Uterus (tissue), 2 donors: ENCODE results near the gene GSTT2.
"Not testable (repeated sequence)": the region's sequence is repeated elsewhere in the genome, so short reads cannot be mapped to it uniquely, and the experiment has no call there.

ENCODE experiments used
- POLR2A ChIP-seq, 2 donors: fragments of 450-650 bp; IDR thresholded peaks; one replicate each; pipeline ENCODE4 v1.6.1; 2016; ENCODE audit warnings: antibody characterized with exemption in 2 of 2, mild to moderate bottlenecking in 1 of 2, moderate library complexity in 1 of 2
- TF ChIP-seq, protein P1 (sequence below), 4 experiments: fragments of 200-600 bp in 2 of 4; fragments of 450-650 bp in 2 of 4; sonication (generic) in 2 of 4; IDR thresholded peaks; one replicate each; pipeline ENCODE4 v1.5.1; 2016 to 2019; ENCODE audit warnings: antibody characterized with exemption in 4 of 4, mild to moderate bottlenecking in 2 of 4, moderate library complexity in 1 of 4

DNA sequence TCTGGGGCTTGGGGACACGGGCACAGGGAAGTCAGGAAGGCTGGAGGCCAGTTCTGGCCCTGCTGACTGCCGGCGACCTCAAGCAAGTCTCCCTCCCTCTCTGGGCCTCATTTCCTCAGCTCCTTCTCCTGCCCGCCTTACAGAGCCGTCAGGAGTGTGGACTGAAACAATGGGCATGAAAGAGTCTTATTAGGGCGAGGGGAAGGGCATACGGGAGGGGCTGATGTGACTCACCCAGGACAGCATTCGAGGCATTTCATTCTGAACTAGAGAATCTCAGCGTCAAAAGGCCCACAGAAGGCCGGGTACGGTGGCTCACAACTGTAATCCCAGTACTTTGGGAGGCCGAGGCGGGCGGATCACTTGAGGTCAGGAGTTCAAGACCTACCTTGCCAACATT is 39.8 kb upstream of the GSTT2 start:
- TF ChIP-seq, protein P1, sequence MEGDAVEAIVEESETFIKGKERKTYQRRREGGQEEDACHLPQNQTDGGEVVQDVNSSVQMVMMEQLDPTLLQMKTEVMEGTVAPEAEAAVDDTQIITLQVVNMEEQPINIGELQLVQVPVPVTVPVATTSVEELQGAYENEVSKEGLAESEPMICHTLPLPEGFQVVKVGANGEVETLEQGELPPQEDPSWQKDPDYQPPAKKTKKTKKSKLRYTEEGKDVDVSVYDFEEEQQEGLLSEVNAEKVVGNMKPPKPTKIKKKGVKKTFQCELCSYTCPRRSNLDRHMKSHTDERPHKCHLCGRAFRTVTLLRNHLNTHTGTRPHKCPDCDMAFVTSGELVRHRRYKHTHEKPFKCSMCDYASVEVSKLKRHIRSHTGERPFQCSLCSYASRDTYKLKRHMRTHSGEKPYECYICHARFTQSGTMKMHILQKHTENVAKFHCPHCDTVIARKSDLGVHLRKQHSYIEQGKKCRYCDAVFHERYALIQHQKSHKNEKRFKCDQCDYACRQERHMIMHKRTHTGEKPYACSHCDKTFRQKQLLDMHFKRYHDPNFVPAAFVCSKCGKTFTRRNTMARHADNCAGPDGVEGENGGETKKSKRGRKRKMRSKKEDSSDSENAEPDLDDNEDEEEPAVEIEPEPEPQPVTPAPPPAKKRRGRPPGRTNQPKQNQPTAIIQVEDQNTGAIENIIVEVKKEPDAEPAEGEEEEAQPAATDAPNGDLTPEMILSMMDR (IDR thresholded peaks at IDR 0.05): not testable (repeated sequence)
- TF ChIP-seq POLR2A (IDR thresholded peaks at IDR 0.05): not testable (repeated sequence)
